Cardiac muscle cell (in vitro differentiated cells and primary cell): ENCODE data around the gene SH3RF3. TPM values are rescaled to one million over a fixed set of nuclear protein-coding genes. Genes with fewer than 3 reads are reported as not detected.
"Not testable (repeated sequence)": the region's sequence is repeated elsewhere in the genome, so short reads cannot be mapped to it uniquely, and the experiment has no call there.

Experiments used
- DNase-seq, 2 donors: peaks; one replicate each; pipeline versions ENCODE4 v3.0.0 to v3.0.0-alpha.2; 2010 to 2017; ENCODE audit warnings: low read depth in 1 of 2, low spot score in 1 of 2
- H3K27ac ChIP-seq: fragments of 200-600 bp; sonication (generic); 2 replicates; pipeline ENCODE4 v1.5.1; 2016
- H3K27me3 ChIP-seq: fragments of 200-600 bp; sonication (generic); 2 replicates; pipeline ENCODE4 v1.6.0; 2016; ENCODE audit warnings: control low read depth
- H3K36me3 ChIP-seq: fragments of 200-600 bp; sonication (generic); 2 replicates; pipeline ENCODE4 v1.5.1; 2016; ENCODE audit warnings: control low read depth
- H3K4me1 ChIP-seq: fragments of 200-600 bp; sonication (generic); 2 replicates; pipeline ENCODE4 v1.8.1; 2017; ENCODE audit warnings: low read depth, mild to moderate bottlenecking, mixed run types
- H3K4me3 ChIP-seq: fragments of 200-600 bp; sonication (generic); 2 replicates; pipeline ENCODE4 v1.5.1; 2016; ENCODE audit warnings: mild to moderate bottlenecking
- H3K9me3 ChIP-seq: fragments of 200-600 bp; sonication (generic); 2 replicates; pipeline ENCODE4 v1.5.1; 2017; ENCODE audit warnings: low read depth, mild to moderate bottlenecking, control low read depth
- CTCF ChIP-seq: IDR thresholded peaks from 2 replicates; pipeline ENCODE4 v1.5.1; 2012; ENCODE audit warnings: low read depth, mild to moderate bottlenecking, low read length
- polyA plus RNA-seq: library from polyadenylated mRNA; unstranded; fragments of >200 nt; fragmentation: Nextera tagmentation; extraction: Ambion mirVana; gene quantifications from 2 replicates; pipeline ENCODE4 v1.2.1, GENCODE V29; 2016
- total RNA-seq: library from RNA; depleted of rRNA; stranded (reverse); fragments of >200 nt; gene quantifications from 2 replicates; pipeline ENCODE4 v1.2.3, GENCODE V29; 2016

SH3RF3 gene
- total and polyA plus RNA-seq, 2 experiments from 2014 or later: 1.2 to 1.7 TPM

DNA sequence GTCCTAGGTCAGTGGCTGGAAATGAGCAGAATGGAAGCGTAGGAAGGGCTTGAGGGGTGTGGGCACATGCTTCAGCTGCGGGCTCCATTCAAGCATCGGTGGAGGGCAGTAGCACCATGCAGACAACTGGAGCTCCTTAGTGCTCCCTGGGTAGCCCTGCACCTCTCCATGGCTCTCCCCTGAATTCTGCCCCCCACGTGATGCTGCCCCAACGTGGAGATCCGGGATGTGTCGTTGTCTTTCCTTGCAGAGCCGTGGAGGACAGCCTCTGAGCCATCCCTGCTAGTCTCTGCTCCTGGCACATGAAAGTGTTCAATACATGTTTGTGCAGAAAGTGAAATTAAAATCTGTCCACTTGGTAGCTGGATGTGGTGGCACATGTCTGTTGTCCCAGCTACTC lies 94.5 kb downstream of the SH3RF3 start:
- Histone ChIP-seq H3K27me3 (peaks cover 23% of the 10 kb centered on the region), H3K4me1 (no peaks in the 10 kb centered on the region), H3K36me3 (no peaks in the 10 kb centered on the region), H3K9me3 (no peaks in the 10 kb centered on the region), H3K27ac (no peak overlapping the region), H3K4me3 (no peak overlapping the region)
- DNase-seq: no peak
- no peak for TF ChIP-seq CTCF

DNA sequence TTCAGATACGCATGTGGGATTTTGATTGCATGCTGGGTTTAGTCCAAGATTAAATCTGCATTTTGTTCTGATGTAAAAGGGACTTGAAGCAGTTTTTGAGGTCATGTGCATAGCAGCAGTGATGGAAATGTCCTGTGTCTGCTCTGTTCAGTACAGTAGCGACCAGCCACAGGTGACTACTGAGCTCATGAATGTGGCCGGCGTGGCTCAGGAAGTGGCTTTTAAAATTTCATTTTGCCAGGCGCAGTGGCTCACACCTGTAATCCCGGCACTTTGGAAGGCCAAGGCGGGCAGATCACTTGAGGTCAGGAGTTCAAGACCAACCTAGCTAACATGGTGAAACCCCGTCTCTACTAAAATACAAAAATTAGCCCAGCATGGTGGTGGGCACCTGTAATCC lies 95.3 kb downstream of the SH3RF3 start:
- H3K4me1 ChIP-seq, H3K27ac ChIP-seq, H3K36me3 ChIP-seq, H3K4me3 ChIP-seq, DNase-seq, H3K9me3 ChIP-seq: not testable (repeated sequence)
- peaks cover 29% of the 10 kb centered on the region for H3K27me3 ChIP-seq

GRCh38 chr2:109225170-109225782 lies 96.3 kb downstream of the SH3RF3 start:
- DNase-seq: no peak
- Histone ChIP-seq H3K4me3 (no peak overlapping the region), H3K4me1 (no peaks in the 10 kb centered on the region), H3K36me3 (no peaks in the 10 kb centered on the region), H3K27me3 (peaks cover 29% of the 10 kb centered on the region), H3K9me3 (no peaks in the 10 kb centered on the region), H3K27ac (no peak overlapping the region)
- no peak for TF ChIP-seq CTCF

DNA sequence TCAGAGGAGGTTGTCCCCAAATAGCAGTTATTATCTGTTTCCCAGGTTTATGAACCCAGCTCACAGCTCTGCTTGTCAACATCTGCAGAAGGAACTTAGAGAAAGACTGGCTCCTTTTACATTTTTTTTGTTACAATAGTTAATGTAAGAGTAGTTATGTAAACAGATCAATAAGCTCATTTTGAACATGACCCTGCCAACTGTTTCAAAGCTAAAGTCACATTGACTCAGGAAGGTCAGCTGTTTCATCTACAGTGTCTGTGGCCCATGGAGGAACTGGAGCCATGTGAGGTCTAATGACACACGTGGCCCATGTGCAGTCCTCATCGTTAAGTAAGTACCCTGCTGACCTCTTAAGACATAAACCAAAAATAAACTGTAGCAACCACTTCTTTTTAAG lies 97.1 kb downstream of the SH3RF3 start:
- Histone ChIP-seq H3K4me1 (no peaks in the 10 kb centered on the region), H3K9me3 (no peaks in the 10 kb centered on the region), H3K27me3 (peaks cover 29% of the 10 kb centered on the region), H3K27ac (no peak overlapping the region), H3K36me3 (no peaks in the 10 kb centered on the region), H3K4me3 (no peak overlapping the region)
- TF ChIP-seq CTCF: no peak
- DNase-seq: no peak

- no peak for TF ChIP-seq CTCF
- Histone ChIP-seq H3K9me3 (no peaks in the 10 kb centered on the region), H3K4me3 (no peak overlapping the region), H3K27me3 (peaks cover 28% of the 10 kb centered on the region), H3K4me1 (no peaks in the 10 kb centered on the region), H3K27ac (no peak overlapping the region), H3K36me3 (no peaks in the 10 kb centered on the region)
- DNase-seq: no peak
These were observed 97.6 kb downstream of the SH3RF3 start for GRCh38 chr2:109226622-109227021.

DNA sequence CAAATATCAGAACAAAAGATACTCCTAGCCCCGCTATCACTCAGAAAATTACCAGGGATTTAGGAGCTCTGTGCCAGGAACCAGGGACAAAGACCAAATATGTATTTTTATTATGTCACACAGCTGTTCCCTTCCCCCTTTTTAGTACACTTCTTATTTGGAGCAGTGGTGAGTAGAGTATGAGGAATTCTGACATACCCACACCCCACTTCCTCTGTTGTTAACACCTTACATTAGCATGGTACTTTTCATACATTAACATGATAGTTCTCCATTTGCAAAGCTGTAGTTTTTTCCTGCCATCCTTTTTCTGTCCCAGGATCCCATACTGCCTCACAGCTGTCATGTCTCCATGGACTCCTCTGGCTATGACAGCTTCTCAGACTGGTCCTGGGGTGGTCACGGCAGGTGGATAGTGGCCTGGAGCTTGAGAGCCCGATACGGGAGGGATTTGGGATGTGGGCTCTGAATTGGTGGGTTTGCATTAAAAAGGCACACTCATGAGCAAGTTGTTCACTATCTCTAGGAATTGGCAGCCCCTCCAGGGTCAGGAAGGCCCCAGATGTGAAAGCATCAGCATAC lies 100.2 kb downstream of the SH3RF3 start:
- no peak overlapping the region for H3K27ac ChIP-seq
- H3K9me3 ChIP-seq: peaks cover under 1% of the 10 kb centered on the region
- no peak overlapping the region for H3K4me3 ChIP-seq
- no peak for TF ChIP-seq CTCF
- H3K36me3 ChIP-seq: no peaks in the 10 kb centered on the region
- no peak for DNase-seq
- H3K27me3 ChIP-seq: peaks cover 23% of the 10 kb centered on the region
- no peaks in the 10 kb centered on the region for H3K4me1 ChIP-seq
